ENCODE measurements around the gene FIP1L1. TPM values are rescaled to one million over a fixed set of nuclear protein-coding genes. Genes with fewer than 3 reads are reported as not detected.

Gene FIP1L1
- total and polyA plus RNA-seq, 4 donors = 22.1 to 82.8 (median 32.0) TPM

DNA sequence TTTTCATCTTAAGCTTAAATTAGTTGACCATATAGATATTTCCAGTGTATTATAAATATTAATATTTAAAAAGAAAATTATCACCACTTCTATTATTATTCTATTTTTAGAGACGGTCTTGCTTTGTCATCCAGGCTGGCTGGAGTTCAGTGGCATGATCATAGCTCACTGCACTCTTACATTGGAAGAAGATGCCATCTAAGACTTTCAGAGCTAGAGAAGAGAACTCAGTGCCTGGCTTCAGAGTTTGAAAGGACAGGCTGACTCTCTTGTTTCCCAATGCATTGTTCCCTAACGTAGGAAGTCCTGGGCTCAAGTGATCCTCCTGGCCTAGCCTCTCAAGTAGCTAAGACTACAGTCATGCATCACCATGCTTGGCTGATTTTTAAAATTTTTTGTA is 75.9 kb downstream of the FIP1L1 start:
- Histone ChIP-seq H3K36me3 (ENCODE audit: control insufficient read depth in 4 of 4, insufficient read depth in 4 of 4, low read length in 4 of 4) (peaks cover 5 to 31% (median 17%) of the 10 kb centered on the region in 4 donors), H3K9ac (ENCODE audit: insufficient read depth in 1 of 2, low read length in 2 of 2) (no peak overlapping the region), H3K4me3 (no peak overlapping the region), H3K27ac (ENCODE audit: low read depth in 1 of 2, low read length in 1 of 2) (no peak overlapping the region), H3K27me3 (ENCODE audit: control insufficient read depth in 3 of 3, insufficient read depth in 3 of 3, low read length in 2 of 3) (no peaks in the 10 kb centered on the region), H3K9me3 (ENCODE audit: control insufficient read depth in 4 of 4, insufficient read depth in 3 of 4, low read length in 3 of 4) (no peaks in the 10 kb centered on the region), H3K4me1 (ENCODE audit: control insufficient read depth in 5 of 5, insufficient read depth in 5 of 5, low read length in 5 of 5) (peaks cover 0 to 4% (median 0%) of the 10 kb centered on the region in 5 donors)
- TF ChIP-seq CTCF (IDR thresholded peaks at IDR 0.05; ENCODE audit: control extremely low read depth, extremely low read depth) = no peak
- DNase-seq (no peak), ATAC-seq (ENCODE audit: insufficient read depth, low FRiP score) (no peak)
- 90 to 93% methylated on average over 2 of the region's 2 CpGs for WGBS, 2 donors

- H3K4me3 ChIP-seq = no peak overlapping the region
- no peak overlapping the region for H3K27ac ChIP-seq (ENCODE audit: low read depth in 1 of 2, low read length in 1 of 2)
- H3K27me3 ChIP-seq (ENCODE audit: control insufficient read depth in 3 of 3, insufficient read depth in 3 of 3, low read length in 2 of 3) = no peaks in the 10 kb centered on the region
- H3K36me3 ChIP-seq (ENCODE audit: control insufficient read depth in 4 of 4, insufficient read depth in 4 of 4, low read length in 4 of 4) = peaks cover 5 to 44% (median 20%) of the 10 kb centered on the region in 4 donors
- no peak for TF ChIP-seq CTCF (IDR thresholded peaks at IDR 0.05; ENCODE audit: control extremely low read depth, extremely low read depth)
- no peaks in the 10 kb centered on the region for H3K9me3 ChIP-seq (ENCODE audit: control insufficient read depth in 4 of 4, insufficient read depth in 3 of 4, low read length in 3 of 4)
- ATAC-seq (ENCODE audit: insufficient read depth, low FRiP score) = no peak
- H3K4me1 ChIP-seq (ENCODE audit: control insufficient read depth in 5 of 5, insufficient read depth in 5 of 5, low read length in 5 of 5) = peaks cover 0 to 4% (median 0%) of the 10 kb centered on the region in 5 donors
- H3K9ac ChIP-seq (ENCODE audit: insufficient read depth in 1 of 2, low read length in 2 of 2) = no peak overlapping the region
- DNase-seq = peak in 1 of 3 donors; percentile 8
- WGBS, 2 donors = 78 to 92% methylated on average over 3 of the region's 3 CpGs
Measured at GRCh38 chr4:53455766-53456165, 78.3 kb downstream of the FIP1L1 start.

DNA sequence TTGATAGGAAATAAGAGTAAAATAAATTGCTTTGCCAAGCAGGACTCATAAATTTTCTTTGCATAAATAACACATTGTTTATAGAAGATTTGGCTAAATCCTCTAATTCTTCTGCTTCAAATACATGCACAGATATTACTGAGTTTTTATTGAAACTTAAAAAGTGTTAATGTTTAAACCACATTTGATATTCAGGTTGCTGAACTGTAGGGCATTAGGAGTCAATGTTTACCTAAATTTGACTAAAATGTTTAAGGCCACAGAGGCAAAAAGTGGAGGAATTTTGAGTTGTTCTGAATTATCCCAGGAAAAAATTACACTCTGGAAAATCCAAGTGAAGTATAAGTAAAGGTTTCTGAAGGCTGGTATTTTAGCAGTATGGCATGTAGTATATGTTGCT is 78.7 kb downstream of the FIP1L1 start:
- H3K27ac ChIP-seq (ENCODE audit: low read depth in 1 of 2, low read length in 1 of 2) = no peak overlapping the region
- no peaks in the 10 kb centered on the region for H3K27me3 ChIP-seq (ENCODE audit: control insufficient read depth in 3 of 3, insufficient read depth in 3 of 3, low read length in 2 of 3)
- H3K4me3 ChIP-seq = no peak overlapping the region
- no peak overlapping the region for H3K9ac ChIP-seq (ENCODE audit: insufficient read depth in 1 of 2, low read length in 2 of 2)
- no peaks in the 10 kb centered on the region for H3K9me3 ChIP-seq (ENCODE audit: control insufficient read depth in 4 of 4, insufficient read depth in 3 of 4, low read length in 3 of 4)
- no peak for TF ChIP-seq CTCF (IDR thresholded peaks at IDR 0.05; ENCODE audit: control extremely low read depth, extremely low read depth)
- H3K4me1 ChIP-seq (ENCODE audit: control insufficient read depth in 5 of 5, insufficient read depth in 5 of 5, low read length in 5 of 5) = peaks cover 0 to 4% (median 0%) of the 10 kb centered on the region in 5 donors
- ATAC-seq (ENCODE audit: insufficient read depth, low FRiP score) (no peak), DNase-seq (no peak)
- H3K36me3 ChIP-seq (ENCODE audit: control insufficient read depth in 4 of 4, insufficient read depth in 4 of 4, low read length in 4 of 4) = peaks cover 5 to 44% (median 20%) of the 10 kb centered on the region in 4 donors

- Histone ChIP-seq H3K4me3 (no peak overlapping the region), H3K9ac (ENCODE audit: insufficient read depth in 1 of 2, low read length in 2 of 2) (no peak overlapping the region), H3K27me3 (ENCODE audit: control insufficient read depth in 3 of 3, insufficient read depth in 3 of 3, low read length in 2 of 3) (no peaks in the 10 kb centered on the region), H3K36me3 (ENCODE audit: control insufficient read depth in 4 of 4, insufficient read depth in 4 of 4, low read length in 4 of 4) (peaks cover 0 to 29% (median 16%) of the 10 kb centered on the region in 4 donors), H3K4me1 (ENCODE audit: control insufficient read depth in 5 of 5, insufficient read depth in 5 of 5, low read length in 5 of 5) (peaks cover 0 to 4% (median 0%) of the 10 kb centered on the region in 5 donors), H3K27ac (ENCODE audit: low read depth in 1 of 2, low read length in 1 of 2) (no peak overlapping the region), H3K9me3 (ENCODE audit: control insufficient read depth in 4 of 4, insufficient read depth in 3 of 4, low read length in 3 of 4) (no peaks in the 10 kb centered on the region)
- TF ChIP-seq CTCF (IDR thresholded peaks at IDR 0.05; ENCODE audit: control extremely low read depth, extremely low read depth) = no peak
- peak; percentile 83 for ATAC-seq (ENCODE audit: insufficient read depth, low FRiP score)
- peak in 1 of 3 donors; percentile 24 for DNase-seq
Measured at GRCh38 chr4:53459548-53459947, 82.1 kb downstream of the FIP1L1 start.

All from lung (tissue), 12 donors.